ENCODE measurements around the gene CLCNKB.
A peak's percentile ranks its signal among the peaks of the same experiment; 100 is the strongest.

Gene CLCNKB

DNA sequence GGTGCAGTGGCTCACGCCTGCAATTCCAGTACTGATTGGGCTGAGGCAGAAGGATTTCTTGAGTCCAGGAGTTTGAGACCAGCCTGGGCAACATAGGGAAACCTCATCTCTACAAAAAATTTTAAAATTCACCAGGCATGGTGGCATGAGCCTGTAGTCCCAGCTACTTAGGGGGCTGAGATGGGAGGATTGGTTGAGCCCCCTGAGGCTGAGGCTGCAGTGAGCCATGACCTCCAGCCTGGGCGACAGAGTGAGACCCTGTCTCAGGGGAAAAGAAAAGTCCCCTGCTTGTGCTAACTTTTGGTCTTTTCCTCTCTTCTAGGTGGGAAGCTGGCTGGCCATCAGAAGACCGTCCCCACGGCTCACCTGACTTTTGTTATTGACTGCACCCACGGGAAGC lies 38.0 kb upstream of the CLCNKB start:
- DNase-seq (ENCODE audit: low read depth in 2 of 2), result no peak
- no peak overlapping the region for H3K4me3 ChIP-seq (replicated peaks in 1 of 2; ENCODE audit: low read depth in 2 of 2, low read length in 2 of 2)
- no peak for TF ChIP-seq CTCF (IDR thresholded peaks at IDR 0.05; ENCODE audit: low read depth, low read length)

- no peak for TF ChIP-seq CTCF (IDR thresholded peaks at IDR 0.05; ENCODE audit: low read depth, low read length)
- DNase-seq (ENCODE audit: low read depth in 2 of 2), result no peak
- no peak overlapping the region for H3K4me3 ChIP-seq (replicated peaks in 1 of 2; ENCODE audit: low read depth in 2 of 2, low read length in 2 of 2)
These were observed 37.6 kb upstream of the CLCNKB start for GRCh38 chr1:16006010-16006409.

- H3K4me3 ChIP-seq (replicated peaks in 1 of 2; ENCODE audit: low read depth in 2 of 2, low read length in 2 of 2), result no peak overlapping the region
- TF ChIP-seq CTCF (IDR thresholded peaks at IDR 0.05; ENCODE audit: low read depth, low read length), result peak; percentile 29
- DNase-seq (ENCODE audit: low read depth in 2 of 2), result peak; percentile 34 to 50
These were observed 36.8 kb upstream of the CLCNKB start for GRCh38 chr1:16006552-16007485.

GRCh38 chr1:16007671-16008341 lies 35.8 kb upstream of the CLCNKB start:
- no peak for TF ChIP-seq CTCF (IDR thresholded peaks at IDR 0.05; ENCODE audit: low read depth, low read length)
- no peak overlapping the region for H3K4me3 ChIP-seq (replicated peaks in 1 of 2; ENCODE audit: low read depth in 2 of 2, low read length in 2 of 2)
- no peak for DNase-seq (ENCODE audit: low read depth in 2 of 2)

- peak; percentile 95 for TF ChIP-seq CTCF (IDR thresholded peaks at IDR 0.05; ENCODE audit: low read depth, low read length)
- H3K4me3 ChIP-seq (replicated peaks in 1 of 2; ENCODE audit: low read depth in 2 of 2, low read length in 2 of 2), result no peak overlapping the region
- peak; percentile 79 to 80 for DNase-seq (ENCODE audit: low read depth in 2 of 2)
These were observed 34.5 kb upstream of the CLCNKB start for GRCh38 chr1:16009030-16009460.

DNA sequence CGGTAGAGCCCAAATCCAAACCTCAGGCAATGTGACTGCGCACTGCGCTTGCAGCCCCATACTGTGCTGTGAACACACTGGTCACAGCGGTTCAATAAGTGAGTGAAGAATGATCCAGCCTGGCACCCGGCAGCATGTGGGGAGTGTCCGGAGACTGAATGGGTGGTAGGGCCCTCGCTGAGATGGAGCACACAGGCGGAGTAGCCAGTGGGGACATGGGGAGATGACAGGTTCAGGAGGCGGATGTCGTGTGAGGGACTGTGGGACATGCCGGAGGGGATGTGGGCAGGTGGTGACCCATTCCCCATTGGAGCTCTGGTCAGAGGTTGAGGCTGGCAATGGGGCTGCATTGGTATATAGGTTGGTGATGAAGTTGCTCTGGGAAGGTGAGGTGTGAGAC lies 33.9 kb upstream of the CLCNKB start:
- no peak for TF ChIP-seq CTCF (IDR thresholded peaks at IDR 0.05; ENCODE audit: low read depth, low read length)
- DNase-seq (ENCODE audit: low read depth in 2 of 2), result no peak
- H3K4me3 ChIP-seq (replicated peaks in 1 of 2; ENCODE audit: low read depth in 2 of 2, low read length in 2 of 2), result no peak overlapping the region
